Testis (tissue), 2 donors: ENCODE data around the gene FRY.

Experiments
- POLR2A ChIP-seq: fragments of 450-650 bp; IDR thresholded peaks from one replicate; pipeline ENCODE4 v1.6.1; 2017; ENCODE audit warnings: antibody characterized with exemption, mild to moderate bottlenecking, moderate library complexity
- TF ChIP-seq, protein P1 (sequence below), 3 experiments: fragments of 450-650 bp in 2 of 3; fragments of 200-600 bp in 1 of 3; sonication (generic) in 1 of 3; IDR thresholded peaks; one replicate each; pipeline ENCODE4 v1.5.1; 2016 to 2019; ENCODE audit warnings: antibody characterized with exemption in 3 of 3, mild to moderate bottlenecking in 2 of 3, moderate library complexity in 1 of 3

GRCh38 chr13:32117001-32117400 is 85.4 kb downstream of the FRY start:
- TF ChIP-seq, protein P1, sequence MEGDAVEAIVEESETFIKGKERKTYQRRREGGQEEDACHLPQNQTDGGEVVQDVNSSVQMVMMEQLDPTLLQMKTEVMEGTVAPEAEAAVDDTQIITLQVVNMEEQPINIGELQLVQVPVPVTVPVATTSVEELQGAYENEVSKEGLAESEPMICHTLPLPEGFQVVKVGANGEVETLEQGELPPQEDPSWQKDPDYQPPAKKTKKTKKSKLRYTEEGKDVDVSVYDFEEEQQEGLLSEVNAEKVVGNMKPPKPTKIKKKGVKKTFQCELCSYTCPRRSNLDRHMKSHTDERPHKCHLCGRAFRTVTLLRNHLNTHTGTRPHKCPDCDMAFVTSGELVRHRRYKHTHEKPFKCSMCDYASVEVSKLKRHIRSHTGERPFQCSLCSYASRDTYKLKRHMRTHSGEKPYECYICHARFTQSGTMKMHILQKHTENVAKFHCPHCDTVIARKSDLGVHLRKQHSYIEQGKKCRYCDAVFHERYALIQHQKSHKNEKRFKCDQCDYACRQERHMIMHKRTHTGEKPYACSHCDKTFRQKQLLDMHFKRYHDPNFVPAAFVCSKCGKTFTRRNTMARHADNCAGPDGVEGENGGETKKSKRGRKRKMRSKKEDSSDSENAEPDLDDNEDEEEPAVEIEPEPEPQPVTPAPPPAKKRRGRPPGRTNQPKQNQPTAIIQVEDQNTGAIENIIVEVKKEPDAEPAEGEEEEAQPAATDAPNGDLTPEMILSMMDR (IDR thresholded peaks at IDR 0.05) = no peak
- TF ChIP-seq POLR2A = no peak
